Posterior vena cava (tissue), 2 donors: Measurements from ENCODE around the gene VEPH1. TPM values are rescaled to one million over a fixed set of nuclear protein-coding genes. Genes with fewer than 3 reads are reported as not detected.
"Not testable (repeated sequence)": the region's sequence is repeated elsewhere in the genome, so short reads cannot be mapped to it uniquely, and the experiment has no call there.

Experiments used
- DNase-seq: peaks from one replicate; pipeline ENCODE4 v3.0.0-alpha.2; 2020; ENCODE audit warnings: low spot score
- intact Hi-C, 2 donors: fragments of 100-400 bp; cut with DNase I; formaldehyde crosslinking; loops; one replicate each; pipeline versions ENCODE4 v1.14.1 to v1.14.2; 2022 to 2023
- total RNA-seq, 2 donors: library from RNA; stranded (reverse); fragmentation: NEBNext Ultra II Directional; extraction: Animal tissue kit (Norgen Biotek cat#: 25700); gene quantifications; one replicate each; pipeline ENCODE4 v1.2.1, GENCODE V29; 2021
- donor health status: DM: yes; HTN: yes; CAD: no.
- donor health status: DM: yes; HTN: yes; CAD: no.

VEPH1 gene
- total RNA-seq, 2 donors from 2014 or later, result 0.24 to 1.7 TPM

- DNase-seq, result no peak
- intact Hi-C loops, result no loop called here
Observed at GRCh38 chr3:157333551-157333991, 169.6 kb downstream of the VEPH1 start.

GRCh38 chr3:157330206-157330605 lies 173.0 kb downstream of the VEPH1 start:
- DNase-seq, result no peak
- intact Hi-C loops, result no loop called here

- intact Hi-C loops, result no loop called here
- no peak for DNase-seq
Observed at GRCh38 chr3:157329551-157329950, 173.7 kb downstream of the VEPH1 start.

GRCh38 chr3:157327837-157328236 lies 175.4 kb downstream of the VEPH1 start:
- DNase-seq, result no peak

DNA sequence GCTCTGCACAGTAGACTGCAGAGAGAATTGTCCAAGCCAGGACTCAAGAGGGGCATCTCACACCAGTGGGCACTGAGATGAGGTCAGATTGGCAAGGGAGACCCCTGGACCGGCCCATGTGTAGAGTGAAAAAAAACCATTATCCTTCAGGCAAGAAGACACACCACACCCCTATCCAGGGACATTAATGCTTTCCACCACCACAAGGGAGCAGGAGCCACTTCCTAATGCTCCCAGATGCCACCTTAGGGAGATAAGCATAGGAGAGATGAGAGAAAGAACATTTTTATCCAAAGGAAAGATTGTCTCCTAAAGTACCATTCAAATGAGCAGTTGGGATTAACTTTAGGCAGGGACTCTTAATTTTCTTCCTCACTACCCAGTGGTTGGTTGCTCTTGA lies 176.2 kb downstream of the VEPH1 start:
- no peak for DNase-seq
- intact Hi-C loops, result no loop called here

More at GRCh38 chr3:157327837-157328236, 175.4 kb downstream of the VEPH1 start:
- intact Hi-C loops, result no loop called here

- DNase-seq, intact Hi-C loops: not testable (repeated sequence)
Observed at GRCh38 chr3:157324869-157325268, 178.3 kb downstream of the VEPH1 start.

GRCh38 chr3:157323360-157323759 lies 179.9 kb downstream of the VEPH1 start:
- intact Hi-C loops, result loop anchor here in 1 of 2 donors (2.0 kb wide), 1 partner anchor 133 kb away; no protein-coding TSS in a partner anchor
- DNase-seq, result no peak

GRCh38 chr3:157319672-157320071 lies 183.5 kb downstream of the VEPH1 start:
- intact Hi-C loops, result no loop called here
- no peak for DNase-seq

GRCh38 chr3:157318639-157319288 lies 184.5 kb downstream of the VEPH1 start:
- no peak for DNase-seq
- intact Hi-C loops, result no loop called here

DNA sequence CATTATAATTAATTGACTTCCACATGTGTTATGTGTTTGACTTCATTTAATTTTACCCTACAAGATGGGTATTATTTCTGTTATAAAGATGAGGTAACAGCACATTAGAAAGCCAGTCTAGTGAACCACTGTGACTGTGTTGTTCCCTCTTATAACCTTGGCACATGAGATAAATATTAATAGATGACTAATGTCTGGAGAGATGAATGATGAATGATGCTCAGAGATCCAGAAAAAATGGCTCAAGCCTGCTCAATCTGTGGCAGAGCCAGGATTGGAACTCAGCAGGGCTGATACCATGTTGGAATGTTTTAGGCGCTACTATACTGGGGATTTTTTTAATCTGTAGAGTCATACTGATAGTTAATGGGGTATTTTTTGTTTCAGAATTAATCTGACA lies 185.3 kb downstream of the VEPH1 start:
- DNase-seq, result no peak
- intact Hi-C loops, result no loop called here

GRCh38 chr3:157313186-157313585 lies 190.0 kb downstream of the VEPH1 start:
- no peak for DNase-seq
- intact Hi-C loops, result no loop called here

- intact Hi-C loops, result no loop called here
- DNase-seq, result no peak
Observed at GRCh38 chr3:157312376-157312745, 190.9 kb downstream of the VEPH1 start.

DNA sequence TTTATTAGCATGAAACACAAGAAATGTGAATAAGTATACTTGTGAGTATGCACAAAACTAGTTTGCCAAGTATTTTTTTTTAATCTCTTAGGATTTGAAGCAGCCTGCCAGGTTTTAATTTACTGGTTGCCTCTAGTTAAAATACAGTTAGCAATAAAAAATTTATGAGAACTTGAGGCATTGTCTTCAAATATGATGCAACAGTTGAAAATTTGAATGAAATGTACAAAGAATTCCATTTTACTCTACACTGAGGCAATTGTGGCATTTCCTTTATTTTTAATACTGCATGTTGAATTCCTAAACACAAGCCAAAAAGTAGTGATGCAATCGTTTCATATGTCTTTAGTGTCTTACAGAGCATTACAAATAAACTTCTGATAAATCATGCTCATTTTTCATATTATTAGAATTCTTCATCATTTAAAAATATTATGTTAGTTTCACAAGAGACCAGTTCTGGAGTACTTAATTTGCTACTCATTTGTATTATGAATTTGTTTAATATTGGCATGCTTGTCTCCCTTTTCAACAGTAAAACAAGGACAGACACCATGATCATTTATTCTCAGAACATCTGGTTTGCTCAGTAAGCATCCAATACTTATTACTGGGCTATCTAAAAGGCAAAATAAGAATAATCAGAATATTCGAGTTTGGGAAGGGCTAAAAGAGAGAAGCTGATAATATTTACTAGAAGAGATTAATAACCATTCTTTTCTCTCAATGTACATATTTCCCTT lies 191.4 kb downstream of the VEPH1 start:
- no peak for DNase-seq
- intact Hi-C loops, result no loop called here

- DNase-seq, result no peak
- intact Hi-C loops, result no loop called here
Observed at GRCh38 chr3:157310329-157311052, 192.7 kb downstream of the VEPH1 start.

- no peak for DNase-seq
- intact Hi-C loops, result no loop called here
Observed at GRCh38 chr3:157306502-157306901, 196.7 kb downstream of the VEPH1 start.

DNA sequence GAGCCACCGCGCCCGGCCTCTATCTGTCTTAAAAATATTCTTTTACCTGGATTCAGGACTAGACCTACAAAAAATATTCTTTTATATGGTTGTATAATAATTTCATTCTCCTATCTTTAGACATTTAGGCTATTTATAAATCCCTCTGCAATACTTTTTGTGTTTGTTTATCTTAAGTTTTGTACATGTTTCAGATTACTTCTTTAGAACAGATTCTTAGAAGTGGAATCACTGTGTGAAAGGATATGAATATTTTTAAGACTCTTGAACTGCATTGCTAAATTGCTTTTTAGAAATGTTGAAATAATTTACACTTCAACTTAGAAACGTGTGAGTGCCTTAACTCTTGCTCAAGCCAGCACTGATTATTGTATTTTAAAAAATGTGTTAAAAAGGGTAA lies 197.8 kb downstream of the VEPH1 start:
- no peak for DNase-seq
- intact Hi-C loops, result no loop called here

DNA sequence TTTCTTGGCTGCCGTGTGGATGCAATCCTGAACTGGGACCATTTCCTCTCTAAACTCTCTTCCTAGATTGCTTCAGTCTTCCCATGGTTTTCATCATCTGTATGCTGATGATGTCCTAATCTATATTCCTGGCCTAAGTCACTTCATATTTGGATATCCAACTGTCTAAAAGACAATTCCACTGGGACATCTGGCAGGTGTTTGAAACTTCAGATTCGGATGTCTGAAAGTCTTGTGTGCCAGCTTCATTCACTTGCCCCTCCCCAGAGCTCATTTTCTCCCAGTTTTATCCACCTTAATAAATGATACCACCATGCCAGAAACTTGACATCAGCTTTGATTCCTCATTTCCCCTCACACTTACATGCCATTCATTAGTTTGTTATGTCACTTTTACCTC lies 201.5 kb downstream of the VEPH1 start:
- no peak for DNase-seq
- intact Hi-C loops, result no loop called here

DNA sequence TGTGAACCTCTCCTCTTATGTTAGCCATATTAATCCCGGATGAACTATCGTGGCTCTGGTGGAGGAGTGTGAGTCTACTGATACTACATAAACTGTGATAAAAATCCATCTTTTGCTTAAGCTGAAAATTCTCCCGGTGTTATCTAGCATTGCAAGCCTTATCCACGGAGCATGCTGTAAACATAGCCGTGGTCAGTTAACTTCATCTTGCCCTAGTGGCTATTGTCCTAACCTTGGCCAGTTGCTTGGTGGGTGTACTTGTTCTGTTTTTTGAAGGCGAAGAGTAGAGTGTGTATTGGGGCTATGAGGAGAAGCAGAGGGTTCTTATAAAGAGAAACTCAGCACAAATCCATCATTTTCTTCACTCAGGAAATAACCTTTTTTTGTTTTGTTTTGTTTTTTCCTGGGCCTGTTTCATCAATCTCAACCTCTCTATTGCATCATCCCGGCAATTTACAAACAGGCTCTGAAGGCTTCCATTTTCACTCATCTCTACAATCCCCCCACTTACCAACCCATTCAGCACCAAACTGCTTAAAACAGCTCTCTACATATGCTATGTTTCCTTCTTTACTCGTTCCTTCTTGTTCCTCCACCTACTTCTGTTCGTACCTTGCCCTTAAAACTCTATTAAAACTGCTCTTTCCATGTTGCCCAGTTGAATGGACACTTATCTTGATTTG lies 202.1 kb downstream of the VEPH1 start:
- DNase-seq, result no peak
- intact Hi-C loops, result no loop called here

- intact Hi-C loops, result no loop called here
- DNase-seq, result no peak
Observed at GRCh38 chr3:157300094-157300493, 203.1 kb downstream of the VEPH1 start.
